Endothelial cell of umbilical vein (primary cell): ENCODE results near the gene PHLPP1.

ENCODE experiments used
- EZH2 ChIP-seq: IDR thresholded peaks from 2 replicates; pipeline ENCODE4 v1.6.1; 2012; ENCODE audit warnings: borderline replicate concordance, low read depth, mild to moderate bottlenecking, moderate library complexity, low read length, inconsistent platforms; ENCODE audit not compliant: severe bottlenecking
- FOS ChIP-seq: IDR thresholded peaks from 2 replicates; pipeline ENCODE4 v1.6.1; 2011; ENCODE audit warnings: mild to moderate bottlenecking, low read length, moderate library complexity, borderline replicate concordance; ENCODE audit not compliant: insufficient read depth
- JUN ChIP-seq: IDR thresholded peaks from 2 replicates; pipeline ENCODE4 v1.6.1; 2011; ENCODE audit warnings: borderline replicate concordance, low read depth; ENCODE audit not compliant: insufficient read length, insufficient read depth
- POLR2A ChIP-seq: IDR thresholded peaks from 2 replicates; pipeline ENCODE4 v1.6.1; 2012; ENCODE audit warnings: low read depth, mild to moderate bottlenecking, control low read depth, low read length
- POLR2AphosphoS5 ChIP-seq: IDR thresholded peaks from 2 replicates; pipeline ENCODE4 v1.6.1; 2012; ENCODE audit warnings: low read depth, mild to moderate bottlenecking, control low read depth, low read length, moderate library complexity; ENCODE audit not compliant: insufficient read depth
- TF ChIP-seq, protein P1 (sequence below), 2 donors: IDR thresholded peaks; 1 replicate in 1 of 2; 2 replicates in 1 of 2; pipeline ENCODE4 v1.5.1; 2011; ENCODE audit warnings: low read length in 2 of 2, mild to moderate bottlenecking in 2 of 2, moderate library complexity in 2 of 2, control low read depth in 1 of 2, inconsistent platforms in 1 of 2, low read depth in 1 of 2; ENCODE audit not compliant: insufficient read depth in 1 of 2; ENCODE audit errors: extremely low read depth in 1 of 2
- TF ChIP-seq, protein P2 (sequence below): IDR thresholded peaks from 2 replicates; pipeline ENCODE4 v1.6.1; 2011; ENCODE audit not compliant: insufficient read depth, insufficient read length

DNA sequence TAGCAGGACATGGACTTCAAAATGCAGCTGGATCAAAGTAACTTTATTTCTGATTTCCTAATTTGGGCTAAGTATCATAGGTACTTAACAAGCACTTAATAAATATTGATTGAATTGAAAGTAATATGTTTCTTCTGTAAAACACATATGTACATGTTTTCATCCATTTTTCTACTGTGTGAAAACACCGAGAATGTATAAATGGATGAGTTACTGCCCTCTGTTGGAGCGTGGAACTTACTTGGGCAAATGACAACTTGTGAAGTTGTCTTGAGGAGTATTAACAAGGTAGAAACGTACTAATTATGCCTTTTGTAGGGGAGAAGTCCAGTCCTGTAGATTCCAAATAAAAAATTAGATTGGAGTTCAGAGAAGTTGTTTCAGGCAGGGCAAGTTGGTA is 87.2 kb downstream of the PHLPP1 start:
- TF ChIP-seq, protein P1, sequence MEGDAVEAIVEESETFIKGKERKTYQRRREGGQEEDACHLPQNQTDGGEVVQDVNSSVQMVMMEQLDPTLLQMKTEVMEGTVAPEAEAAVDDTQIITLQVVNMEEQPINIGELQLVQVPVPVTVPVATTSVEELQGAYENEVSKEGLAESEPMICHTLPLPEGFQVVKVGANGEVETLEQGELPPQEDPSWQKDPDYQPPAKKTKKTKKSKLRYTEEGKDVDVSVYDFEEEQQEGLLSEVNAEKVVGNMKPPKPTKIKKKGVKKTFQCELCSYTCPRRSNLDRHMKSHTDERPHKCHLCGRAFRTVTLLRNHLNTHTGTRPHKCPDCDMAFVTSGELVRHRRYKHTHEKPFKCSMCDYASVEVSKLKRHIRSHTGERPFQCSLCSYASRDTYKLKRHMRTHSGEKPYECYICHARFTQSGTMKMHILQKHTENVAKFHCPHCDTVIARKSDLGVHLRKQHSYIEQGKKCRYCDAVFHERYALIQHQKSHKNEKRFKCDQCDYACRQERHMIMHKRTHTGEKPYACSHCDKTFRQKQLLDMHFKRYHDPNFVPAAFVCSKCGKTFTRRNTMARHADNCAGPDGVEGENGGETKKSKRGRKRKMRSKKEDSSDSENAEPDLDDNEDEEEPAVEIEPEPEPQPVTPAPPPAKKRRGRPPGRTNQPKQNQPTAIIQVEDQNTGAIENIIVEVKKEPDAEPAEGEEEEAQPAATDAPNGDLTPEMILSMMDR (IDR thresholded peaks at IDR 0.05; ENCODE audit: extremely low read depth in 1 of 2, insufficient read depth in 1 of 2, low read depth in 1 of 2, low read length in 2 of 2) = no peak
- TF ChIP-seq EZH2 (no peak), POLR2A (no peak), POLR2AphosphoS5 (no peak), FOS (no peak), JUN (no peak)
- TF ChIP-seq, protein P2, sequence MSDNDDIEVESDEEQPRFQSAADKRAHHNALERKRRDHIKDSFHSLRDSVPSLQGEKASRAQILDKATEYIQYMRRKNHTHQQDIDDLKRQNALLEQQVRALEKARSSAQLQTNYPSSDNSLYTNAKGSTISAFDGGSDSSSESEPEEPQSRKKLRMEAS = no peak
